ENCODE data around the gene AK5. TPM values are rescaled to one million over a fixed set of nuclear protein-coding genes. Genes with fewer than 3 reads are reported as not detected.

The AK5 gene
- polyA plus RNA-seq, 3 donors: 0.34 to 0.72 (median 0.48) TPM

GRCh38 chr1:77487631-77488030 lies 205.8 kb downstream of the AK5 start:
- H3K79me2 ChIP-seq (ENCODE audit: insufficient read depth, low read length): no peaks in the 10 kb centered on the region
- Mint-ChIP-seq H3K4me3 (no peak overlapping the region), H3K27ac (no peak overlapping the region), H3K4me1 (no peaks in the 10 kb centered on the region), H3K9me3 (peaks cover 0 to 1% (median 0%) of the 10 kb centered on the region in 7 donors), H3K27me3 (ENCODE audit: low read depth in 3 of 3) (no peaks in the 10 kb centered on the region), H3K36me3 (no peaks in the 10 kb centered on the region)
- no peak overlapping the region for H3K27ac ChIP-seq (ENCODE audit: low read depth in 1 of 2, low read length in 2 of 2)
- H3K36me3 ChIP-seq (replicated peaks in 1 of 2; ENCODE audit: control insufficient read depth in 1 of 2, insufficient read depth in 2 of 2, low read length in 2 of 2): no peaks in the 10 kb centered on the region
- no peak overlapping the region for H3K9ac ChIP-seq (ENCODE audit: insufficient read depth, low read length, poor library complexity, severe bottlenecking)
- no peaks in the 10 kb centered on the region for H3K27me3 ChIP-seq (ENCODE audit: control insufficient read depth in 2 of 2, insufficient read depth in 2 of 2, low read length in 2 of 2)
- H4K20me1 ChIP-seq (ENCODE audit: insufficient read depth, low read length): no peaks in the 10 kb centered on the region
- H3K4me2 ChIP-seq (replicated peaks; ENCODE audit: extremely low read depth, low read length, poor library complexity, severe bottlenecking): no peak overlapping the region
- H3K9me3 ChIP-seq (replicated peaks in 1 of 2; ENCODE audit: control insufficient read depth in 1 of 2, insufficient read depth in 1 of 2, low read length in 2 of 2): no peaks in the 10 kb centered on the region
- no CpG with 5 or more reads among the region's 1 CpG for WGBS (ENCODE audit: insufficient coverage)
- TF ChIP-seq CTCF (IDR thresholded peaks at IDR 0.05): no peak
- H3K4me3 ChIP-seq (replicated peaks in 1 of 3; ENCODE audit: low read depth in 2 of 3, low read length in 3 of 3): no peak overlapping the region
- no peak overlapping the region for H2AFZ ChIP-seq (ENCODE audit: insufficient read depth, low read depth, low read length, poor library complexity, severe bottlenecking)
- no peak for DNase-seq
- H3K4me1 ChIP-seq (ENCODE audit: control insufficient read depth in 1 of 2, insufficient read depth in 2 of 2, low read length in 2 of 2): no peaks in the 10 kb centered on the region
- intact Hi-C loops (cut with micrococcal nuclease): no loop called here

GRCh38 chr1:77489910-77490309 lies 208.1 kb downstream of the AK5 start:
- no peak overlapping the region for H3K27ac ChIP-seq (ENCODE audit: low read depth in 1 of 2, low read length in 2 of 2)
- no peak overlapping the region for H3K4me3 Mint-ChIP-seq

More at GRCh38 chr1:77489910-77490309, 208.1 kb downstream of the AK5 start:
- TF ChIP-seq CTCF (IDR thresholded peaks at IDR 0.05): no peak
- intact Hi-C loops (cut with micrococcal nuclease): no loop called here
- Histone ChIP-seq H4K20me1 (ENCODE audit: insufficient read depth, low read length) (no peaks in the 10 kb centered on the region), H3K27me3 (ENCODE audit: control insufficient read depth in 2 of 2, insufficient read depth in 2 of 2, low read length in 2 of 2) (no peaks in the 10 kb centered on the region), H3K79me2 (ENCODE audit: insufficient read depth, low read length) (no peaks in the 10 kb centered on the region), H2AFZ (ENCODE audit: insufficient read depth, low read depth, low read length, poor library complexity, severe bottlenecking) (no peak overlapping the region), H3K36me3 (replicated peaks in 1 of 2; ENCODE audit: control insufficient read depth in 1 of 2, insufficient read depth in 2 of 2, low read length in 2 of 2) (no peaks in the 10 kb centered on the region), H3K4me2 (replicated peaks; ENCODE audit: extremely low read depth, low read length, poor library complexity, severe bottlenecking) (no peak overlapping the region), H3K4me3 (replicated peaks in 1 of 3; ENCODE audit: low read depth in 2 of 3, low read length in 3 of 3) (no peak overlapping the region), H3K4me1 (ENCODE audit: control insufficient read depth in 1 of 2, insufficient read depth in 2 of 2, low read length in 2 of 2) (peaks cover 0 to 6% of the 10 kb centered on the region in 2 donors), H3K9ac (ENCODE audit: insufficient read depth, low read length, poor library complexity, severe bottlenecking) (no peak overlapping the region), H3K9me3 (replicated peaks in 1 of 2; ENCODE audit: control insufficient read depth in 1 of 2, insufficient read depth in 1 of 2, low read length in 2 of 2) (no peaks in the 10 kb centered on the region)
- Mint-ChIP-seq H3K27ac (peak overlapping the region in 1 of 7 donors; percentile 26), H3K27me3 (ENCODE audit: low read depth in 3 of 3) (no peaks in the 10 kb centered on the region), H3K4me1 (peaks cover 3% of the 10 kb centered on the region), H3K9me3 (peaks cover 0 to 1% (median 0%) of the 10 kb centered on the region in 7 donors), H3K36me3 (no peaks in the 10 kb centered on the region)
- DNase-seq: no peak
- no CpG with 5 or more reads among the region's 2 CpGs for WGBS (ENCODE audit: insufficient coverage)
